HL-60 (cell line): Measurements from ENCODE around the gene C11orf71.
A peak's percentile ranks its signal among the peaks of the same experiment; 100 is the strongest.

Experiments
- DNase-seq, 2 experiments: peaks; one replicate each; pipeline ENCODE4 v3.0.0-alpha.2; 2010 to 2020; ENCODE audit warnings: low read depth in 1 of 2, low spot score in 1 of 2
- H3K27ac ChIP-seq: fragments of 250-450 bp; sonication (Bioruptor Pico); replicated peaks from 2 replicates; pipeline ENCODE4 v1.5.1; 2020; ENCODE audit warnings: mild to moderate bottlenecking, moderate library complexity
- H3K27me3 ChIP-seq: fragments of 250-450 bp; sonication (Bioruptor Pico); 2 replicates; pipeline ENCODE4 v1.5.1; 2021; ENCODE audit warnings: mild to moderate bottlenecking, moderate library complexity; ENCODE audit not compliant: insufficient read depth, poor library complexity, severe bottlenecking
- H3K4me3 ChIP-seq: replicated peaks from 2 replicates; pipeline ENCODE4 v1.5.1; 2011; ENCODE audit warnings: mild to moderate bottlenecking, control low read depth, low read length; ENCODE audit not compliant: insufficient read depth
- GABPA ChIP-seq: IDR thresholded peaks from 2 replicates; pipeline ENCODE4 v1.6.1; 2012; ENCODE audit warnings: low read depth
- POLR2AphosphoS5 ChIP-seq: IDR thresholded peaks from 2 replicates; pipeline ENCODE4 v1.6.1; 2012; ENCODE audit warnings: low read depth
- SPI1 ChIP-seq: IDR thresholded peaks from 2 replicates; pipeline ENCODE4 v1.6.1; 2012; ENCODE audit warnings: low read depth, mild to moderate bottlenecking, borderline replicate concordance
- TF ChIP-seq, protein P1 (sequence below): IDR thresholded peaks from 2 replicates; pipeline ENCODE4 v1.6.1; 2012; ENCODE audit warnings: low read depth; ENCODE audit not compliant: insufficient replicate concordance
- TF ChIP-seq, protein P2 (sequence below): IDR thresholded peaks from one replicate; pipeline ENCODE4 v1.5.1; 2011; ENCODE audit warnings: low read length, control low read depth, inconsistent platforms; ENCODE audit not compliant: insufficient read depth

The C11orf71 gene

DNA sequence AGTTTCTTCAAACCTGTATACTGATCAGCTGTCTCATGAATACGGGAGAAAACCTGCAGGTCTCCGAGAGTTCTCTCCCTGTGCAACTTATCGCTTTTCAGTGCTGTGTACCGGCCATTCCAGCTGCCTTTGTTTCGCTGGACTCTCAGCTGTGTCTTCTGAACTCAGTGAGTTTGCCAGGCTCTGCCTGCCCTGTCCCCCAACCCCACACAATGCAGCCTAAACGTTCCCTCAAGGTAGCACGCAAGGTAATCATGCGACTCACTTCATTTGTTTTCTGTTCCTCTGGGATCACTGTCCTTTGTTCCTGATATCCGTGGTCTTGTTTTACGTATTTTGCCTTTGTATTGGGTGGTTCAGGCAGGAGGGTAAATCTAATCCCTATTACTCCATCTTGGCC lies 13.6 kb upstream of the C11orf71 start:
- no peaks in the 10 kb centered on the region for H3K27me3 ChIP-seq
- H3K4me3 ChIP-seq, result no peak overlapping the region
- H3K27ac ChIP-seq, result no peak overlapping the region
- TF ChIP-seq, protein P1, sequence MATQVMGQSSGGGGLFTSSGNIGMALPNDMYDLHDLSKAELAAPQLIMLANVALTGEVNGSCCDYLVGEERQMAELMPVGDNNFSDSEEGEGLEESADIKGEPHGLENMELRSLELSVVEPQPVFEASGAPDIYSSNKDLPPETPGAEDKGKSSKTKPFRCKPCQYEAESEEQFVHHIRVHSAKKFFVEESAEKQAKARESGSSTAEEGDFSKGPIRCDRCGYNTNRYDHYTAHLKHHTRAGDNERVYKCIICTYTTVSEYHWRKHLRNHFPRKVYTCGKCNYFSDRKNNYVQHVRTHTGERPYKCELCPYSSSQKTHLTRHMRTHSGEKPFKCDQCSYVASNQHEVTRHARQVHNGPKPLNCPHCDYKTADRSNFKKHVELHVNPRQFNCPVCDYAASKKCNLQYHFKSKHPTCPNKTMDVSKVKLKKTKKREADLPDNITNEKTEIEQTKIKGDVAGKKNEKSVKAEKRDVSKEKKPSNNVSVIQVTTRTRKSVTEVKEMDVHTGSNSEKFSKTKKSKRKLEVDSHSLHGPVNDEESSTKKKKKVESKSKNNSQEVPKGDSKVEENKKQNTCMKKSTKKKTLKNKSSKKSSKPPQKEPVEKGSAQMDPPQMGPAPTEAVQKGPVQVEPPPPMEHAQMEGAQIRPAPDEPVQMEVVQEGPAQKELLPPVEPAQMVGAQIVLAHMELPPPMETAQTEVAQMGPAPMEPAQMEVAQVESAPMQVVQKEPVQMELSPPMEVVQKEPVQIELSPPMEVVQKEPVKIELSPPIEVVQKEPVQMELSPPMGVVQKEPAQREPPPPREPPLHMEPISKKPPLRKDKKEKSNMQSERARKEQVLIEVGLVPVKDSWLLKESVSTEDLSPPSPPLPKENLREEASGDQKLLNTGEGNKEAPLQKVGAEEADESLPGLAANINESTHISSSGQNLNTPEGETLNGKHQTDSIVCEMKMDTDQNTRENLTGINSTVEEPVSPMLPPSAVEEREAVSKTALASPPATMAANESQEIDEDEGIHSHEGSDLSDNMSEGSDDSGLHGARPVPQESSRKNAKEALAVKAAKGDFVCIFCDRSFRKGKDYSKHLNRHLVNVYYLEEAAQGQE, result no peak
- TF ChIP-seq, protein P2, sequence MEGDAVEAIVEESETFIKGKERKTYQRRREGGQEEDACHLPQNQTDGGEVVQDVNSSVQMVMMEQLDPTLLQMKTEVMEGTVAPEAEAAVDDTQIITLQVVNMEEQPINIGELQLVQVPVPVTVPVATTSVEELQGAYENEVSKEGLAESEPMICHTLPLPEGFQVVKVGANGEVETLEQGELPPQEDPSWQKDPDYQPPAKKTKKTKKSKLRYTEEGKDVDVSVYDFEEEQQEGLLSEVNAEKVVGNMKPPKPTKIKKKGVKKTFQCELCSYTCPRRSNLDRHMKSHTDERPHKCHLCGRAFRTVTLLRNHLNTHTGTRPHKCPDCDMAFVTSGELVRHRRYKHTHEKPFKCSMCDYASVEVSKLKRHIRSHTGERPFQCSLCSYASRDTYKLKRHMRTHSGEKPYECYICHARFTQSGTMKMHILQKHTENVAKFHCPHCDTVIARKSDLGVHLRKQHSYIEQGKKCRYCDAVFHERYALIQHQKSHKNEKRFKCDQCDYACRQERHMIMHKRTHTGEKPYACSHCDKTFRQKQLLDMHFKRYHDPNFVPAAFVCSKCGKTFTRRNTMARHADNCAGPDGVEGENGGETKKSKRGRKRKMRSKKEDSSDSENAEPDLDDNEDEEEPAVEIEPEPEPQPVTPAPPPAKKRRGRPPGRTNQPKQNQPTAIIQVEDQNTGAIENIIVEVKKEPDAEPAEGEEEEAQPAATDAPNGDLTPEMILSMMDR, result no peak
- no peak for TF ChIP-seq POLR2AphosphoS5
- TF ChIP-seq GABPA, result no peak
- no peak for TF ChIP-seq SPI1
- DNase-seq, result no peak

DNA sequence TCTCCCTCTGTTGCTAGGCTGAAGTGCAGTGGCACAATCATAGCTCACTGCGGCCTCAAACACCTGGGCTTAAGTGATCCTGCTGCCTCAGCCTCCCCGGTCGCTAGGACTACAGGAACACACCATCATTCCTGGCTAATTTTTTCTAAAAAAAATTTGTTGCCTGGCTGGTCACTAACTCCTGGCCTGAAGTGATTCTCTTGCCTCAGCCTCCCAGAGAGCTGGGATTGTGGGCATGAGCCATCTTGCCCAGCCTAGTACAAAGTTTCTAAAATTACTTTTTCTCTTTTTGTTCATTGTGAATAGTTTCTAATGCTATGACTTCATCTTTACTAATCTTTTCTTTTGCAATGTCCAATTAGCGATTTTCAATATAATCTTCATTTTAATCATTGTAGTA lies 12.6 kb upstream of the C11orf71 start:
- Histone ChIP-seq H3K27ac (no peak overlapping the region), H3K4me3 (no peak overlapping the region), H3K27me3 (no peaks in the 10 kb centered on the region)
- no peak for DNase-seq
- TF ChIP-seq, protein P2, result no peak
- no peak for TF ChIP-seq GABPA
- TF ChIP-seq POLR2AphosphoS5, result no peak
- no peak for TF ChIP-seq SPI1
- TF ChIP-seq, protein P1, result no peak

DNA sequence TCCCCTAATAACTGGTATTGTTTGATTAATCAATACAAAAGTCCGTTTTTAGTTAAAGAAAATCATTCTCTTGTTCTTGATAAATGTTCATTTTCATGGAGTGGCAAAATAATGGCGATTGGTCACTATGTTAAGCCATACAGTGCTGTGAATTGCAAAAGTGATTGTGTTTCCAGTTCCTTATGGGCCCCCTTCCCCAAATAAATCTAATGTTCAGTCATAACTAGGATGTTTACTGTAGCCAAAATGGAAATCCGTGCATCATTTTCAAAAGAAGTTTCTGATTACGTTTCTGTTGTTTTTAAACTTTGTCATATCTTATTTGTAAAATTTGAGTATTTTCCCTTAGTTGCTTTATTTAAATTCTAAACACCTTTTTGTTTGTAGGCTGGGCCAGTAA lies 1.0 kb upstream of the C11orf71 start:
- TF ChIP-seq, protein P1, result no peak
- TF ChIP-seq GABPA (no peak), SPI1 (0 out of 2 replicates have a peak, but pooled peaks have one; percentile 11)

DNA sequence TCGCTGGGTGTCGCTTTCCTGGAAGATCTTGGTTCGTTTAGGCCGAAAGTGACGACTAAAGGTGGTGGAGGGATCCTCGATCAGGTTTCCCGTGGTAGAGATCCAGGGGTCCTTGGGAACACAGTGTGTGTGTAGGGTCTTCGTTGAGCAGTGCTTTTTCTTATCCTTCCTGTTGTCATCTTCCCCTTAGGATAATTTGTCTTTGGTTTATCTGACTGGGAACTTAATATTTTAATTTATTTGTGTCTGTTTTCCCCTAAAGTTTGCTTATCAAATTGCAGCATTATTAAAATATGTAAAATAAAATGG lies 558 bp upstream of the C11orf71 start:
- TF ChIP-seq, protein P2, result no peak
- TF ChIP-seq POLR2AphosphoS5 (no peak), SPI1 (no peak), GABPA (no peak)
- TF ChIP-seq, protein P1, result no peak
- Histone ChIP-seq H3K4me3 (peak overlapping the region; percentile 52), H3K27me3 (no peaks in the 10 kb centered on the region), H3K27ac (peak overlapping the region; percentile 93)
- DNase-seq, result no peak

More for the DNA sequence above, 1.0 kb upstream of the C11orf71 start:
- Histone ChIP-seq H3K27ac (peak overlapping the region; percentile 93), H3K27me3 (no peaks in the 10 kb centered on the region), H3K4me3 (peak overlapping the region; percentile 52)
- peak in 1 of 2 experiments; percentile 3 for DNase-seq
